Uterus (tissue), 4 donors: Measurements from ENCODE around the gene ADAM33. TPM values are rescaled to one million over a fixed set of nuclear protein-coding genes. Genes with fewer than 3 reads are reported as not detected.

Experiments used
- DNase-seq, 2 donors: peaks; one replicate each; pipeline ENCODE4 v3.0.0-alpha.2; 2019 to 2020
- H3K27ac ChIP-seq, 2 donors: fragments of 200-600 bp; sonication (generic); 1 replicate in 1 of 2; 2 replicates in 1 of 2; pipeline ENCODE4 v1.5.1; 2016 to 2018
- H3K27me3 ChIP-seq, 2 donors: fragments of 200-600 bp; sonication (generic); one replicate each; pipeline ENCODE4 v1.5.1; 2018 to 2019; ENCODE audit warnings: control low read depth in 1 of 2
- H3K36me3 ChIP-seq, 2 donors: fragments of 200-600 bp; sonication (generic); one replicate each; pipeline ENCODE4 v1.5.1; 2019; ENCODE audit warnings: control low read depth in 1 of 2
- H3K4me1 ChIP-seq, 2 donors: fragments of 200-600 bp; sonication (generic); one replicate each; pipeline ENCODE4 v1.5.1; 2018 to 2019; ENCODE audit warnings: control low read depth in 1 of 2
- H3K4me3 ChIP-seq, 2 donors: fragments of 200-600 bp; sonication (generic); 1 replicate in 1 of 2; 2 replicates in 1 of 2; pipeline ENCODE4 v1.5.1; 2018 to 2019; ENCODE audit warnings: mild to moderate bottlenecking in 1 of 2
- H3K9me3 ChIP-seq, 2 donors: fragments of 200-600 bp; sonication (generic); one replicate each; pipeline ENCODE4 v1.5.1; 2019; ENCODE audit warnings: control low read depth in 1 of 2
- POLR2A ChIP-seq, 2 donors: fragments of 450-650 bp; IDR thresholded peaks; one replicate each; pipeline ENCODE4 v1.6.1; 2016; ENCODE audit warnings: antibody characterized with exemption in 2 of 2, mild to moderate bottlenecking in 1 of 2, moderate library complexity in 1 of 2
- intact Hi-C: fragments of 100-400 bp; cut with DNase I; formaldehyde crosslinking; loops from one replicate; pipeline ENCODE4 v1.15.1; 2023; ENCODE audit warnings: low total_unique reads
- total RNA-seq, 4 donors: library from RNA; depleted of rRNA in 3 of 4; stranded (reverse); fragments of >200 nt in 3 of 4; gene quantifications; one replicate each; pipeline versions ENCODE4 v1.1.0 to v1.2.4, GENCODE V29; 2014 to 2023
- TF ChIP-seq, protein P1 (sequence below), 4 experiments: fragments of 200-600 bp in 2 of 4; fragments of 450-650 bp in 2 of 4; sonication (generic) in 2 of 4; IDR thresholded peaks; one replicate each; pipeline ENCODE4 v1.5.1; 2016 to 2019; ENCODE audit warnings: antibody characterized with exemption in 4 of 4, mild to moderate bottlenecking in 2 of 4, moderate library complexity in 1 of 4
- donor health status: DM: yes; HTN: yes; CAD: no.

ADAM33 gene
- total RNA-seq, 4 donors from 2014 or later, result 66.5 to 215 (median 128) TPM

DNA sequence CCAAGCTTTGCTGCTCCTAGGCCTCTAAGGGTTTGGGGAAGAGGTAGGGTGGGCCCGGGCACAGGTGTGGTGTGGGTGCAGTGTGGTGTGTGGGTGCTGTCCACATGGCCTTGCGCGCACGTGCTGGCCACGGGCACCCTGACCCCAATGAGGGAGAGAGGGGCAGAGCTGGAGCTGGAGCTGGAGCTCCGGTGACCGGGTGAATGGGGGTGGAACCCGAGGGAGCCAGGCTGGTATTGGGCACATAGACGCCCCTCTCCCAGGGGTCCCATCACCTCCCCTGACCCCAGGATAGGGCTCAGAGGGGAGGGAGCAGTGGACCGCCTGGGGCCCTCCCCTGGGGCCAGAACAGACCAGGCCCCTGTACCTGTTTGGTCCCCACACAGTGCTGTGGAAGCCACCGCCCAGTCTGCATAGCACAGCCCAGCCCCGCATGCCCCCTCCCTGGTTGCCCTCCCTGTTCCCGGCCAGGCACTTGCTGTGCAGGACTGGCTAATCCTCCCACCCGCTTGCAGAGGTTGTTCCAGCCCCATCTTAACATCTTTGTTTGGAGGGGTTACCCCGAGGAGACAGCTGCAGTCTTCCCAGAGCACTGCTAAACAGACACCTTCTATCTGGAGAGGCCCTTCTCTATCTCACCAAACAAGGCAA, 984 bp downstream of the ADAM33 start:
- peak overlapping the region; percentile 62 to 65 for H3K4me3 ChIP-seq
- no peaks in the 10 kb centered on the region for H3K27me3 ChIP-seq
- H3K27ac ChIP-seq, result peak overlapping the region; percentile 97 to 98
- intact Hi-C loops, result loop anchor here (5.0 kb wide), 1 partner anchor 86 kb away; the partner anchor contains the start of gene ADISSP
- TF ChIP-seq POLR2A (IDR thresholded peaks at IDR 0.05), result no peak
- TF ChIP-seq, protein P1, sequence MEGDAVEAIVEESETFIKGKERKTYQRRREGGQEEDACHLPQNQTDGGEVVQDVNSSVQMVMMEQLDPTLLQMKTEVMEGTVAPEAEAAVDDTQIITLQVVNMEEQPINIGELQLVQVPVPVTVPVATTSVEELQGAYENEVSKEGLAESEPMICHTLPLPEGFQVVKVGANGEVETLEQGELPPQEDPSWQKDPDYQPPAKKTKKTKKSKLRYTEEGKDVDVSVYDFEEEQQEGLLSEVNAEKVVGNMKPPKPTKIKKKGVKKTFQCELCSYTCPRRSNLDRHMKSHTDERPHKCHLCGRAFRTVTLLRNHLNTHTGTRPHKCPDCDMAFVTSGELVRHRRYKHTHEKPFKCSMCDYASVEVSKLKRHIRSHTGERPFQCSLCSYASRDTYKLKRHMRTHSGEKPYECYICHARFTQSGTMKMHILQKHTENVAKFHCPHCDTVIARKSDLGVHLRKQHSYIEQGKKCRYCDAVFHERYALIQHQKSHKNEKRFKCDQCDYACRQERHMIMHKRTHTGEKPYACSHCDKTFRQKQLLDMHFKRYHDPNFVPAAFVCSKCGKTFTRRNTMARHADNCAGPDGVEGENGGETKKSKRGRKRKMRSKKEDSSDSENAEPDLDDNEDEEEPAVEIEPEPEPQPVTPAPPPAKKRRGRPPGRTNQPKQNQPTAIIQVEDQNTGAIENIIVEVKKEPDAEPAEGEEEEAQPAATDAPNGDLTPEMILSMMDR (IDR thresholded peaks at IDR 0.05), result no peak
- H3K9me3 ChIP-seq, result no peaks in the 10 kb centered on the region
- peaks cover 8 to 20% of the 10 kb centered on the region in 2 donors for H3K4me1 ChIP-seq
- H3K36me3 ChIP-seq, result no peaks in the 10 kb centered on the region
- no peak for DNase-seq

DNA sequence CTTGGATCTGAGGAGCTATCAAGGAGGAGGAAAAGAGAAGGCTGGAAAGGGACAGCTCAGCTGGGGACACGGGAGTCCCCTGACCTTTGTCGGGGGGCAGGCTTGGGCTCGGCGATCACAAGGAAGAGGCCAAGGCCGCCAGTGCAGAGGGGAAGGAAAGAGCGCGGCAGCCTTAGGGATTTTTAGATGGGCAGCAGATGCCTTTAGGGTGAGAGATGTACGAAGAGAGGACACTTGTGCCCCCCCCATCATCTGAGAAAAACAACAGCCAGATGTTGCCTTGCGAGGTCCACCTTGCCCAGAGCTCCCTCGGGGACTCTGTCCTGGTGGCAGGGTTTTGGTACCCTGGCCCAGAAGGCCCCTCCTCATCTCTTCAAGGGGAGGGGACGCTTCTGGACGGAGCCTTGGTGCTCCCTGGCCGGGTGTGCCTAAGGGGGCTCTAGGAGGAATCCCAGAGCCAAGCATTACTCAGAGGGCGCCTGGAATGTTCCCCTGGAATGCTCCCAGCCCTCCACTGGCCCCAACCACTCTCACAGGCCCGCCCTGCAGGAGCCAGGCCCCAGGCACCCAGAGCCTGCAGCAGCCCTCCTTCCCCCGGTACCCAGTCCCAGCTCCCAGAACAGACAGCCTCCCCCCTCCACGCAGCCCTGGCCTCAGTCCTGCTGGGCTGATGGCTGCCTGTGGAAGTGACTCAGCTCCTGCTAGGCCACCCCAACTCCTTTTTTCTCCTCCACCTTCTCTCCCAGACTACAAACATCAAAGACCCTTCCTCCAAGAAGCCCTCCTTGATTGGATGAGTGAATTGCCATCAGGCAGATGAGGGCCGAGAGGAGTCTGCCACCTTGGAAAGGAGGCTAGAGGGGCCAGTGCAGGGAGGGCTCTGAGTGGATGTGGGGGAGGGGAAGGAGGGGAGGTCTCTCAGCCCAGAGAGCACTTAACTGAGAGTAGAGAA, 1.8 kb downstream of the ADAM33 start:
- Histone ChIP-seq H3K4me3 (peak overlapping the region; percentile 62 to 65), H3K27ac (peak overlapping the region; percentile 97 to 98), H3K4me1 (peaks cover 8 to 20% of the 10 kb centered on the region in 2 donors), H3K36me3 (no peaks in the 10 kb centered on the region), H3K27me3 (no peaks in the 10 kb centered on the region), H3K9me3 (no peaks in the 10 kb centered on the region)
- intact Hi-C loops, result loop anchor here (5.0 kb wide), 1 partner anchor 87 kb away; the partner anchor contains the start of gene ADISSP
- DNase-seq, result peak; percentile 87 to 89
- TF ChIP-seq, protein P1 (IDR thresholded peaks at IDR 0.05), result no peak
- TF ChIP-seq POLR2A (IDR thresholded peaks at IDR 0.05), result peak in 1 of 2 donors; percentile 11

DNA sequence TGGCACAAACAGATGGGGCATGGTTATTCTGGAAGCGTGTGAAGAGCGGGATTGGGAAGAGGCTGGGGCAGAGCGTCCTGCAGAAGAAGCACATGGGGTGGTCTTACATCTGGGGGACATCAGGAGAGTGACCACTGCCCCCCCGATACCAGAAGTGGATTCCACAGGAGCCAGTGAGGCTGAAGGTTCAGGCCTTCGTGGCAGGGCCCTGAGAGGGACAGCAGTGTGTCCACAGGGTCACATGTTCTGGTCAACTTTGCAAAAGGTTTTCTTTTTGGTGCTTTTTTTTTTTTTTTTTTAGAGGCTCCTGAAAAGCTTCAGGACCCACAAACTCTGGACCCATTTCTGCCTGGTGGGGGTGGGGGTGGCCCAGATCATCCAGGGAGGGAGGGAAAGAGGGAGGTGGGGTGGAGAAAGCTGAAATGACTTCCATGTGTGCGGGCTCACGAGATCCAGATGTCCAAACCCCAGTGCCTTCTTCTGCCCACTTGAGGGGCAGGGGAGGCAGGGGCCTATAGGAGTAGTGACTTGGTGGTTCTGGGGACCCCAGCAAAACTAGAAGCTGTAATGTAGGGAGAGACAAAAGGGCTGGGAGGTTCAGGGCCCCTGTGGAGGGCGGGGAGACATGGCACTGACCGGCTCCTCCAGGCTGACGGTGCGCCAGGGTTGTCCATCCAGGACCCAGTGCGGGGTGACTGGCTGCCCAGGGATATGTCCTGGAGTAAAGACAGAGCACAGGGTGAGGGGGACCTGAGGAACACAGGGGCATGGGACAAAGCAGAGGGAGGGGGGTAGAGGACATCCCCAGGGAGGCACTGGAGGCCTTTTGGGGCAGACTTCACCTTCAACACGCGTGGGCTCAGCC, 2.7 kb downstream of the ADAM33 start:
- Histone ChIP-seq H3K9me3 (no peaks in the 10 kb centered on the region), H3K27ac (peak overlapping the region; percentile 97 to 98), H3K36me3 (no peaks in the 10 kb centered on the region), H3K4me1 (peaks cover 8 to 20% of the 10 kb centered on the region in 2 donors), H3K27me3 (no peaks in the 10 kb centered on the region), H3K4me3 (peak overlapping the region; percentile 62 to 65)
- DNase-seq, result peak in 1 of 2 donors; percentile 51
- intact Hi-C loops, result no loop called here
- TF ChIP-seq, protein P1 (IDR thresholded peaks at IDR 0.05), result no peak
- TF ChIP-seq POLR2A (IDR thresholded peaks at IDR 0.05), result no peak

DNA sequence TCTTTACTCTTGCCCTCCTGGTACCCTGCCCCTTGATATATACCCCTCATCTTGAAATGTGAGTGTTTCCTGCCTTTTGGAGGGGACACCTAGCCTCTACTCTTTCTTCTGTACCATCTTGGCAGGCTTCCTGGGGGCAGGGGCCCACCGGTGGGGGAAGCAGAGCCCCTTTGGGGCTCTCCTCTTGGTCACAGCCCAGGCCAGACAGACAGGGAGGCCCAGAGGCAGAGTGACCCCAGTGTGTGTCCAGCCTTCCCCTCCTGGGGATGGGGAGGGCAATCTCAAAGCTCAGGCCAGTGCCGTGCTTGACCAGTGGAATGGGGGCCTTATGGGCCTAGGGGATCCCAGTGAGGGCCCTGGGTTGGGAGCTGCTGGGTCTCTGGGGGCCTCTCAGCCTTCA, 3.6 kb downstream of the ADAM33 start:
- Histone ChIP-seq H3K4me1 (peaks cover 8 to 20% of the 10 kb centered on the region in 2 donors), H3K36me3 (no peaks in the 10 kb centered on the region), H3K27ac (peak overlapping the region; percentile 97 to 98), H3K4me3 (no peak overlapping the region), H3K27me3 (no peaks in the 10 kb centered on the region), H3K9me3 (no peaks in the 10 kb centered on the region)
- no peak for TF ChIP-seq POLR2A (IDR thresholded peaks at IDR 0.05)
- TF ChIP-seq, protein P1 (IDR thresholded peaks at IDR 0.05), result no peak
- DNase-seq, result peak in 1 of 2 donors; percentile 46
- intact Hi-C loops, result no loop called here
